Glomerular visceral epithelial cell (primary cell): ENCODE measurements around the gene CALHM4.
A peak's percentile ranks its signal among the peaks of the same experiment; 100 is the strongest.

Experiments used
- DNase-seq: peaks from one replicate; pipeline ENCODE4 v3.0.0-alpha.2; 2016; ENCODE audit errors: extremely low spot score

CALHM4 gene

GRCh38 chr6:116536216-116536621, 17.3 kb upstream of the CALHM4 start:
- peak; percentile 70 for DNase-seq

- DNase-seq = no peak
Measured at GRCh38 chr6:116542426-116542825, 11.1 kb upstream of the CALHM4 start.

- no peak for DNase-seq
Measured at GRCh38 chr6:116543149-116543548, 10.4 kb upstream of the CALHM4 start.

GRCh38 chr6:116545651-116546050, 7.9 kb upstream of the CALHM4 start, which contains the start of gene TRAPPC3L:
Gene TRAPPC3L (minus strand): TSS chr6:116545684. CDS start chr6:116545514, 170 bp downstream.
- no peak for DNase-seq

GRCh38 chr6:116547358-116547757, 6.2 kb upstream of the CALHM4 start:
- no peak for DNase-seq

GRCh38 chr6:116550796-116551195, 2.8 kb upstream of the CALHM4 start:
- no peak for DNase-seq

- DNase-seq = peak; percentile 33
Measured at GRCh38 chr6:116556065-116556464, 2.5 kb downstream of the CALHM4 start.

- no peak for DNase-seq
Measured at GRCh38 chr6:116556814-116557415, 3.4 kb downstream of the CALHM4 start.

- DNase-seq = peak; percentile 92
Measured at GRCh38 chr6:116557893-116558292, 4.3 kb downstream of the CALHM4 start.

- no peak for DNase-seq
Measured at GRCh38 chr6:116560130-116560529, 6.6 kb downstream of the CALHM4 start.

GRCh38 chr6:116561377-116562018, 7.9 kb downstream of the CALHM4 start:
- peak; percentile 74 for DNase-seq

GRCh38 chr6:116562019-116562403, 8.5 kb downstream of the CALHM4 start:
- no peak for DNase-seq

- DNase-seq = no peak
Measured at GRCh38 chr6:116562614-116563013, 9.1 kb downstream of the CALHM4 start.

GRCh38 chr6:116563830-116564229, 10.3 kb downstream of the CALHM4 start:
- no peak for DNase-seq

GRCh38 chr6:116564311-116564710, 10.8 kb downstream of the CALHM4 start:
- DNase-seq = no peak

- no peak for DNase-seq
Measured at GRCh38 chr6:116564921-116565872, 11.6 kb downstream of the CALHM4 start.

- no peak for DNase-seq
Measured at GRCh38 chr6:116568111-116568510, 14.6 kb downstream of the CALHM4 start.

- DNase-seq = no peak
Measured at GRCh38 chr6:116568821-116569755, 15.5 kb downstream of the CALHM4 start.

GRCh38 chr6:116570856-116571682, 17.5 kb downstream of the CALHM4 start, which contains the start of gene RWDD1:
Gene RWDD1 (plus strand): TSS chr6:116571504. CDS start chr6:116571583, 79 bp downstream.
- DNase-seq = peak; percentile 99

- no peak for DNase-seq
Measured at GRCh38 chr6:116571683-116572000, 18.1 kb downstream of the CALHM4 start.
